NCI-H1694 treated with DMSO at 0.1 percent for 48 hours (cell line): ENCODE results near the gene PARD6G.

Source experiments
- DNase-seq: peaks from one replicate; lab custom pipeline; 2025; lab: John Stamatoyannopoulos, UW

PARD6G gene

GRCh38 chr18:80189531-80189865, 57.8 kb downstream of the PARD6G start:
- no peak for DNase-seq

GRCh38 chr18:80188643-80189530, 58.4 kb downstream of the PARD6G start:
- DNase-seq, result no peak

GRCh38 chr18:80187956-80188642, 59.2 kb downstream of the PARD6G start:
- DNase-seq, result no peak

- no peak for DNase-seq
Observed at GRCh38 chr18:80185545-80185944, 61.8 kb downstream of the PARD6G start.

GRCh38 chr18:80184243-80184772, 63.0 kb downstream of the PARD6G start:
- DNase-seq, result no peak

- no peak for DNase-seq
Observed at GRCh38 chr18:80183273-80184050, 63.9 kb downstream of the PARD6G start.

- DNase-seq, result no peak
Observed at GRCh38 chr18:80182855-80183254, 64.5 kb downstream of the PARD6G start.

GRCh38 chr18:80181642-80182461, 65.5 kb downstream of the PARD6G start:
- DNase-seq, result no peak

- DNase-seq, result no peak
Observed at GRCh38 chr18:80180778-80181564, 66.3 kb downstream of the PARD6G start.

- no peak for DNase-seq
Observed at GRCh38 chr18:80179857-80180558, 67.3 kb downstream of the PARD6G start.

- DNase-seq, result no peak
Observed at GRCh38 chr18:80178935-80179818, 68.1 kb downstream of the PARD6G start.

GRCh38 chr18:80177128-80177527, 70.2 kb downstream of the PARD6G start:
- DNase-seq, result no peak

GRCh38 chr18:80176334-80177073, 70.8 kb downstream of the PARD6G start:
- DNase-seq, result peak; percentile 7

- DNase-seq, result no peak
Observed at GRCh38 chr18:80175451-80176204, 71.7 kb downstream of the PARD6G start.

GRCh38 chr18:80173060-80173459, 74.3 kb downstream of the PARD6G start:
- no peak for DNase-seq

- DNase-seq, result no peak
Observed at GRCh38 chr18:80172056-80172455, 75.3 kb downstream of the PARD6G start.

- no peak for DNase-seq
Observed at GRCh38 chr18:80171054-80171872, 76.1 kb downstream of the PARD6G start.
